Immature natural killer cell (primary cell): ENCODE results near the gene SP100. TPM values are rescaled to one million over a fixed set of nuclear protein-coding genes. Genes with fewer than 3 reads are reported as not detected.

Experiments used
- DNase-seq, 3 donors: peaks; one replicate each; pipeline ENCODE4 v3.0.0; 2022; ENCODE audit warnings: mixed read lengths in 1 of 3
- H3K27ac Mint-ChIP-seq, 6 donors: one replicate each; pipeline ENCODE4 v1.8.0; 2020; ENCODE audit warnings: mixed read lengths in 6 of 6, mild to moderate bottlenecking in 5 of 6, inconsistent platforms in 4 of 6, moderate library complexity in 3 of 6
- H3K27me3 Mint-ChIP-seq, 3 donors: one replicate each; pipeline ENCODE4 v1.8.0; 2020 to 2021; ENCODE audit warnings: low read depth in 3 of 3, mild to moderate bottlenecking in 3 of 3, mixed read lengths in 3 of 3, moderate library complexity in 3 of 3, inconsistent platforms in 1 of 3
- H3K36me3 Mint-ChIP-seq, 3 donors: one replicate each; pipeline ENCODE4 v1.8.0; 2020; ENCODE audit warnings: mixed read lengths in 3 of 3, inconsistent platforms in 2 of 3, mild to moderate bottlenecking in 2 of 3
- H3K4me1 Mint-ChIP-seq, 2 donors: one replicate each; pipeline ENCODE4 v1.8.0; 2020; ENCODE audit warnings: inconsistent platforms in 2 of 2, mild to moderate bottlenecking in 2 of 2, mixed read lengths in 2 of 2, moderate library complexity in 1 of 2
- H3K4me3 Mint-ChIP-seq, 5 donors: one replicate each; pipeline ENCODE4 v1.8.0; 2020; ENCODE audit warnings: mild to moderate bottlenecking in 5 of 5, mixed read lengths in 5 of 5, inconsistent platforms in 3 of 5, moderate library complexity in 3 of 5
- H3K9me3 Mint-ChIP-seq, 6 donors: one replicate each; pipeline ENCODE4 v1.8.0; 2020; ENCODE audit warnings: mild to moderate bottlenecking in 6 of 6, mixed read lengths in 6 of 6, inconsistent platforms in 4 of 6, moderate library complexity in 3 of 6
- polyA plus RNA-seq, 3 donors: library from polyadenylated mRNA; unstranded; fragments of 300-500 nt; fragmentation: Illumina TruSeq; gene quantifications; one replicate each; pipeline ENCODE4 v1.2.3, GENCODE V29; 2021

Gene SP100
- polyA plus RNA-seq, 3 donors from 2014 or later = 85.8 to 221 (median 94.5) TPM

GRCh38 chr2:230494980-230495379, 79.0 kb downstream of the SP100 start:
- Mint-ChIP-seq H3K27ac (peak overlapping the region in 5 of 6 donors; percentile 4 to 74 (median 37)), H3K36me3 (peaks cover 53 to 67% (median 55%) of the 10 kb centered on the region in 3 donors), H3K27me3 (peaks cover 0 to 2% (median 1%) of the 10 kb centered on the region in 3 donors), H3K4me3 (no peak overlapping the region), H3K9me3 (peaks cover 0 to 4% (median under 1%) of the 10 kb centered on the region in 6 donors), H3K4me1 (peaks cover 64 to 94% of the 10 kb centered on the region in 2 donors)
- DNase-seq = no peak

DNA sequence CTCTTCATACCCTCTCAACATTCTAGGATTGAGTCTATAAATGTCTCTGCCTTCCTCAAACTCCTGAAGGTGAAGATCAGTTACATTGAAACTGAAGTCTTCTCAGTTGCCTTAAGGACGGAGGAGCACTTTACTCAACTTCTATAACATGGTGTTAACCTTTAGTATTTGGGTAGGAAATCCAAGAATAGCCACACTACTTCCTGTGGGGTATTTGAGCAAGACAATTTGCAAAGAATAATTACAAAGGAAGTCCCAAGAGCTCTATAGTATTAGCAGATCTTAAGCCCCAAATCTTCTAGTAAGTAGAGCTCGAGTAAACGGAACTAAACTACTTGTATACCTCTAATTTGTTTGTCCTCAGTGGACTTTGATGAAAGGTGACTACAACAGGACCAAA, 80.9 kb downstream of the SP100 start:
- peaks cover 1 to 6% (median 2%) of the 10 kb centered on the region in 3 donors for H3K27me3 Mint-ChIP-seq
- peak overlapping the region; percentile 58 to 93 (median 86) for H3K27ac Mint-ChIP-seq
- peaks cover 46 to 62% (median 54%) of the 10 kb centered on the region in 3 donors for H3K36me3 Mint-ChIP-seq
- H3K4me3 Mint-ChIP-seq = peak overlapping the region; percentile 67 to 80 (median 79)
- peaks cover 0 to 1% (median 0%) of the 10 kb centered on the region in 6 donors for H3K9me3 Mint-ChIP-seq
- H3K4me1 Mint-ChIP-seq = peaks cover 51 to 76% of the 10 kb centered on the region in 2 donors
- DNase-seq = peak in 2 of 3 donors; percentile 10 to 23

GRCh38 chr2:230498506-230499107, 82.6 kb downstream of the SP100 start:
- peaks cover 48 to 63% of the 10 kb centered on the region in 2 donors for H3K4me1 Mint-ChIP-seq
- peaks cover 0 to 1% (median 0%) of the 10 kb centered on the region in 6 donors for H3K9me3 Mint-ChIP-seq
- peak in 2 of 3 donors; percentile 12 to 23 for DNase-seq
- peak overlapping the region; percentile 58 to 90 (median 86) for H3K27ac Mint-ChIP-seq
- H3K27me3 Mint-ChIP-seq = peaks cover 1 to 6% (median 4%) of the 10 kb centered on the region in 3 donors
- H3K4me3 Mint-ChIP-seq = peak overlapping the region; percentile 31 to 65 (median 60)
- H3K36me3 Mint-ChIP-seq = peaks cover 51 to 64% (median 54%) of the 10 kb centered on the region in 3 donors

GRCh38 chr2:230502593-230502992, 86.6 kb downstream of the SP100 start:
- no peak for DNase-seq
- no peak overlapping the region for H3K4me3 Mint-ChIP-seq
- peaks cover 21 to 23% of the 10 kb centered on the region in 2 donors for H3K4me1 Mint-ChIP-seq
- no peak overlapping the region for H3K27ac Mint-ChIP-seq
- H3K36me3 Mint-ChIP-seq = peaks cover 58 to 70% (median 60%) of the 10 kb centered on the region in 3 donors
- peaks cover 1 to 6% (median 2%) of the 10 kb centered on the region in 3 donors for H3K27me3 Mint-ChIP-seq
- H3K9me3 Mint-ChIP-seq = no peaks in the 10 kb centered on the region

DNA sequence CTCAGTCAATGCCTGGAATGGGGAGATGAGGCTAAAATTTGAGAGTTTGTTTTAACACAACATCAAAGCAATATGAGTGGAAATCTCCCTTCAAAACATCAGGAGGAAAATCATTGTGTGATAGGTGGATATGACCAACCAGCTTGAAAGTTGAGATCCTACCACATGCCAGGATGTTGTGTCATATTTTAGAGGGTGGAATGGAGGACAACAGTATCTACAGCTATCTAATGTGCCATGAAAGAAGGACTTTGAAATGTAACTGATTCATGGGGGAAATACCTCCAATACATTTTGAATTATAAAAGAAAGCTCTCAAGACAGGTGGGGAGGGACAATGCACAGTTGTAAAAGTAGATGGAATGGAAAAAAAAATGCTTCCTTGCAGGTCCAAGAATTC, 87.8 kb downstream of the SP100 start:
- peaks cover 8 to 11% of the 10 kb centered on the region in 2 donors for H3K4me1 Mint-ChIP-seq
- H3K27me3 Mint-ChIP-seq = peaks cover 1 to 6% (median 2%) of the 10 kb centered on the region in 3 donors
- H3K9me3 Mint-ChIP-seq = no peaks in the 10 kb centered on the region
- H3K27ac Mint-ChIP-seq = peak overlapping the region in 2 of 6 donors; percentile 1 to 48
- H3K4me3 Mint-ChIP-seq = no peak overlapping the region
- peaks cover 60 to 77% (median 63%) of the 10 kb centered on the region in 3 donors for H3K36me3 Mint-ChIP-seq
- no peak for DNase-seq

DNA sequence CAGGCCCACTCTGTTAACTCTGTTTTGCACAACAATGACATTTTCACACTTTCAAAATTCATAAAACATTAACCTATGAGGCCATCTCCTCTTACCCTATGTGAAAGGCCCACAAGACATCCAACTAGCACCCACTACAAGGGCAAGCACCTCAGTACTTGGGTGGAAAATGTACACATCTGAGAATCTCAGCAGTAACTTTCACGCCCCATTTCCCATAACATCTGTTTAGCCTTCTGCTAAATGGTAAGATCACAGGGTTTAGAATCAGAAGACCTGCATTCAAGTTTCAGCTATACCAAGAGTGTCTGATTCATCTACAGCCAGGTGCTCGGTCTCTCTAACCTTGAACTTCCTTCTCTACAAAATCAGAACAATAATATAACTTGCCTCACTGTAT, 89.2 kb downstream of the SP100 start:
- Mint-ChIP-seq H3K4me3 (no peak overlapping the region), H3K9me3 (no peaks in the 10 kb centered on the region), H3K27ac (no peak overlapping the region), H3K4me1 (no peaks in the 10 kb centered on the region), H3K27me3 (peaks cover 0 to 6% (median 2%) of the 10 kb centered on the region in 3 donors), H3K36me3 (peaks cover 57 to 76% (median 59%) of the 10 kb centered on the region in 3 donors)
- no peak for DNase-seq

DNA sequence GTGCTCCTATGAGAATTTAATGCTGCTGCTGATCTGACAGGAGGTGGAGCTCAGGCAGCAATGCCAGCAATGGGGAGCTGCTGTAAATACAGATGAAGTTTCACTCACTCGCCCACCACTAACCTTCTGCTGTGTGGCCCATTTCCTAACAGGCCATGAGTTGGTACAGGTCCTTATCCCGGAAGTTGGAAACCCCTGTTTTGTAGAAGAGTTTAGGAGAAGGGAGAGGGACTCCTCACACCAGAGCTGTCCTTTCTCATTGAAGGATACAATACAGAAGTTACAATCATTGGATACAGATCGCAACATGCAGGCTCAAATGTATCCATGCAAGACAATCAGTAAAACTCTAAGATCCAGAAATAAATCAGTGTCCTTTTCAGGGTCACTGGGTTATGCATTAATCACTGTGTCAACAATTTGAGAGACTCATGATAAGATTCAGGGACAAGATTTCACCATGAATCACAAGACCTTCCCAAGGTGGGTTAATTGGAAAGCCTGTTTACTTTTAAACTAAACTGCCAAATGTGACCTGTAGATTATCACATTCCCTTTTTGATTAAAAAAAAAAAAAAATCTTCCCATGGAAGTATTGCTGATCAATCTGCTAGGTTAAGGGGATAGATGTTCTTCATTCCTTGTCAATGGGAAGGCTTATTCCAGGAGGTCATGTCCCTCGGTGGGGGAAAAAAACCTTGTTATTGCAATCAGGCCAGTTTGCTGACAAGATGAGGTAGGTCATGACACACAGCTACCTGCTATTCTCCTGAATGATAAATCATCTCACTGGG, 97.2 kb downstream of the SP100 start:
- Mint-ChIP-seq H3K27ac (peak overlapping the region in 2 of 6 donors; percentile 13 to 50), H3K36me3 (peaks cover 38 to 58% (median 39%) of the 10 kb centered on the region in 3 donors), H3K27me3 (peaks cover 0 to 3% (median 1%) of the 10 kb centered on the region in 3 donors), H3K4me3 (no peak overlapping the region), H3K9me3 (no peaks in the 10 kb centered on the region), H3K4me1 (peaks cover 0 to 5% of the 10 kb centered on the region in 2 donors)
- DNase-seq = no peak

DNA sequence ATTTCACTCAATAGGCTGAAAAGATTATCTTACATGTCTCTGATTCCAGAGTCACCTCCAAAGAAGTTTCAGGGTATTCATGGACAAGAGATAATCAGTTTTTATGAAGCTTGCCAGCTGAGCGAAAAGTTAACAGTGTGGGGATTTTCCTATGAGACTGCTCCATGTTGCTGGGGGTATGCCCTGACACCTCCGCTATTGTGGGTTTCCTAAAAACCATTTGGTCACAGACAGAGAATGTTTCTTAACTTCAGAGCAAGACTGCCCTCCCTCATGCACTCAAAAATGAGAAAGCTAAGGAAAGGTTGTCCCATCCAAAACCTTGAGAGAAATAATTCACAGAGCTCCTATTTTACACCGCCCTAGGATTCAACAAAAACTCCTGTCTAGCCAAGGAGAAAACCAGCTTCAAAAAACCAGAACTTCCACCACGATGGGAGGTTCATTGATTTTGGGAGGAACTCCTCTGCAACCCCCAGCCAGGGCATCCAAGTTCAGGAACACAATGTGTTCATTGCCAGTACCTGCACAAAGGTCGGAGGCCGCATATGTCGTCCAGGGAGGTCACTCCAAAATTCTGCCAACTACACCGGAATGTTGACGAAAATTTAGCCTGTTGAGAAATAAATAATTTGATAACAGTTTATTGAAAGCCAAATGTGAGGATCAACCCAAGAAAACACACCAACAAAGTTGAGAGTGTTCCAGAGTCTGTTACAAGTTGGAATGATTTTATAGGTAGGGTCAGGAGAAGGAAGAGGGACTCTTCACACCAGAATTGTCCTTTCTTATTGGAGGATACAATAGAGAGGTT, 104.3 kb downstream of the SP100 start:
- Mint-ChIP-seq H3K4me1 (peaks cover under 1 to 11% of the 10 kb centered on the region in 2 donors), H3K9me3 (peaks cover 7 to 29% (median 17%) of the 10 kb centered on the region in 6 donors), H3K4me3 (no peak overlapping the region), H3K27ac (no peak overlapping the region), H3K36me3 (peaks cover 41 to 56% (median 56%) of the 10 kb centered on the region in 3 donors), H3K27me3 (peaks cover 0 to 2% (median 2%) of the 10 kb centered on the region in 3 donors)
- no peak for DNase-seq

- Mint-ChIP-seq H3K27ac (no peak overlapping the region), H3K9me3 (peaks cover 7 to 29% (median 17%) of the 10 kb centered on the region in 6 donors), H3K4me1 (peaks cover 1 to 8% of the 10 kb centered on the region in 2 donors), H3K36me3 (peaks cover 37 to 53% (median 53%) of the 10 kb centered on the region in 3 donors), H3K4me3 (no peak overlapping the region), H3K27me3 (peaks cover 0 to 2% (median 2%) of the 10 kb centered on the region in 3 donors)
- no peak for DNase-seq
Observed at GRCh38 chr2:230520875-230521155, 104.8 kb downstream of the SP100 start.

DNA sequence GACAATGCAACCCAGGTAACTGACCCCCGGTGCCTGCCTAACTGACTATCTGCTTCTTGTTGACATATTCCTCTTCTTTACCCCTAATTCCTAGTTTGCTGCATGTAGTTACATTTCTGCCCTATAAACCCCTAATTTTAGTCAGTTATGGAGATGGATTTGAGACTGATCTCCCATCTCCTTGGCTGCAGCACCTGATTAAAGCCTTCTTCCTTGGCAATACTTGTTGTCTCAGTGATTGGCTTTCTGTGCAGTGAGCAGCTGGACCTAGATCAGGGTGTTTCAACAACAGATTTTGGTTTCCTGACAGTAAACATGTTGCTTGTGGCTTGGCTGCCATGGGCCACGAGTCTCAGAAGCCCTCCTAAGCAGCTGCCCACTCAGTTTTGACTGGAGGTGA, 105.4 kb downstream of the SP100 start:
- peak overlapping the region in 1 of 5 donors; percentile 27 for H3K4me3 Mint-ChIP-seq
- DNase-seq = no peak
- H3K36me3 Mint-ChIP-seq = peaks cover 32 to 49% (median 48%) of the 10 kb centered on the region in 3 donors
- peaks cover 2 to 4% (median 2%) of the 10 kb centered on the region in 3 donors for H3K27me3 Mint-ChIP-seq
- H3K9me3 Mint-ChIP-seq = peaks cover 7 to 29% (median 19%) of the 10 kb centered on the region in 6 donors
- peaks cover 1 to 8% of the 10 kb centered on the region in 2 donors for H3K4me1 Mint-ChIP-seq
- peak overlapping the region in 1 of 6 donors; percentile 56 for H3K27ac Mint-ChIP-seq

DNA sequence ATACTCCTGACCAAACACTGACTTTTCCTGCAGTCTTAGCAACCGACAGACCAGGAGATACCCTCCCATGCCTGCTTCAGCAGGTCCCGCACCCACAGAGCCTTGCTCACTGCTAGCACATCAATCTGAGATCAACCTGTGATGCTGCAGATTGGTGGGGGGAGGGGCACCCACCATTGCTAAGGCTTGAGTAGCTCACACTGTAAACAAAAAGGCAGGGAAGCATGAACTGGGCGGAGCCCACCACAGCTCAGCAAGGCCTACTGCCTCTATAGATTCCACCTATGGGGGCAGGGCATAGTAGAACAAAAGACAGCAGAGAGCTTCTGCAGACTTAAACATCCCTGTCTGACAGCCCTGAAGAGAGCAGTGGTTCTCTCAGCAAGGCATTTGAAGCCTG, 109.7 kb downstream of the SP100 start:
- Mint-ChIP-seq H3K9me3 (peaks cover 18 to 58% (median 46%) of the 10 kb centered on the region in 6 donors), H3K27ac (no peak overlapping the region), H3K4me1 (peaks cover 1 to 8% of the 10 kb centered on the region in 2 donors), H3K27me3 (peaks cover 2 to 4% (median 3%) of the 10 kb centered on the region in 3 donors), H3K36me3 (peaks cover 21 to 36% (median 36%) of the 10 kb centered on the region in 3 donors), H3K4me3 (no peak overlapping the region)
- no peak for DNase-seq

DNA sequence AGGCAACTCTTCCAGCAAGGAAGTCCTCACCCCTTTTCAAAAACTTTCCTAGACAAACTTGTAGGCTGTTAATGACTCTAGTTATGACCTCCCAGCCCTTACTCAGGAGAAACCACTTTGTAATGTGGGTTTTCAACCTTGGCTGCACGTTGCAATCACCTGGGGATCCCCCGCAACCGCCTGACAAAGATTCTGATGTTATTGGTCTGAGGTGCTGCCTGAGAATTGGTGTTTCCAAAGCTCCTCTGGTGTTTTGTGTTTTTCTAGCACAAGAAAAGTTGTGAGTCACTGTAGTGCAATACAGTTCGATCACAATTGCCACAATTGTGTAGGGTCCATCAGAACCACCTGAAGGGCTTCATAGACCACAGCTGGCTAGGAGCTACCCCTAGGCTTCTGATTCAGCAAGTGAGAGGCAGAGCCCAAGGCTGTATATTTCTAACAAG, 121.6 kb downstream of the SP100 start:
- Mint-ChIP-seq H3K4me3 (no peak overlapping the region), H3K36me3 (peaks cover 17 to 35% (median 27%) of the 10 kb centered on the region in 3 donors), H3K9me3 (no peaks in the 10 kb centered on the region), H3K4me1 (peaks cover 19 to 27% of the 10 kb centered on the region in 2 donors), H3K27me3 (peaks cover 0 to 2% (median 2%) of the 10 kb centered on the region in 3 donors), H3K27ac (peak overlapping the region in 4 of 6 donors; percentile 31 to 60 (median 39))
- DNase-seq = no peak

GRCh38 chr2:230540332-230540731, 124.3 kb downstream of the SP100 start:
- H3K4me3 Mint-ChIP-seq = no peak overlapping the region
- H3K36me3 Mint-ChIP-seq = peaks cover 34 to 62% (median 53%) of the 10 kb centered on the region in 3 donors
- no peak for DNase-seq
- peak overlapping the region in 2 of 6 donors; percentile 29 to 74 for H3K27ac Mint-ChIP-seq
- peaks cover 19 to 27% of the 10 kb centered on the region in 2 donors for H3K4me1 Mint-ChIP-seq
- no peaks in the 10 kb centered on the region for H3K9me3 Mint-ChIP-seq
- H3K27me3 Mint-ChIP-seq = peaks cover 0 to 3% (median 0%) of the 10 kb centered on the region in 3 donors
